Tibial nerve (tissue), 3 donors: ENCODE data around the gene FAAP20.

Experiments
- CTCF ChIP-seq, 5 experiments: fragments of 200-600 bp in 3 of 5; fragments of 450-650 bp in 2 of 5; sonication (generic) in 3 of 5; IDR thresholded peaks; one replicate each; pipeline ENCODE4 v1.5.1; 2016 to 2019; ENCODE audit warnings: antibody characterized with exemption in 5 of 5, mild to moderate bottlenecking in 3 of 5, moderate library complexity in 2 of 5
- POLR2A ChIP-seq, 2 donors: fragments of 450-650 bp; IDR thresholded peaks; one replicate each; pipeline ENCODE4 v1.6.1; 2017; ENCODE audit warnings: antibody characterized with exemption in 2 of 2, mild to moderate bottlenecking in 2 of 2, moderate library complexity in 2 of 2

- TF ChIP-seq CTCF (IDR thresholded peaks at IDR 0.05): no peak
- TF ChIP-seq POLR2A (IDR thresholded peaks at IDR 0.05): no peak
These were observed 20.1 kb upstream of the FAAP20 start for GRCh38 chr1:2214541-2215241.
